Measurements from ENCODE around the gene SLAMF9. TPM values are rescaled to one million over a fixed set of nuclear protein-coding genes. Genes with fewer than 3 reads are reported as not detected.

The SLAMF9 gene
- total RNA-seq, 4 donors from 2014 or later, result not detected

- WGBS, 2 donors, result 65 to 79% methylated on average over 5 to 6 of the region's 6 CpGs
- H3K4me3 ChIP-seq (ENCODE audit: low read depth, poor library complexity, severe bottlenecking), result no peak overlapping the region
- peak in 1 of 2 donors; percentile 9 for DNase-seq (ENCODE audit: low spot score in 2 of 2)
- intact Hi-C loops (cut with DNase I; ENCODE audit: low total_unique reads), result no loop called here
- TF ChIP-seq CTCF (IDR thresholded peaks at IDR 0.05), result no peak
Observed at GRCh38 chr1:159982280-159982679, 28.2 kb upstream of the SLAMF9 start.

GRCh38 chr1:159981351-159982055 is 27.5 kb upstream of the SLAMF9 start:
- TF ChIP-seq POLR2A (IDR thresholded peaks at IDR 0.05) (no peak), CTCF (IDR thresholded peaks at IDR 0.05) (no peak)
- no peak overlapping the region for H3K4me3 ChIP-seq (ENCODE audit: low read depth, poor library complexity, severe bottlenecking)
- 93 to 95% methylated on average over 6 of the region's 6 CpGs for WGBS, 2 donors
- peak in 1 of 2 donors; percentile 76 for DNase-seq (ENCODE audit: low spot score in 2 of 2)
- intact Hi-C loops (cut with DNase I; ENCODE audit: low total_unique reads), result no loop called here

GRCh38 chr1:159980786-159981185 is 26.7 kb upstream of the SLAMF9 start:
- 94 to 98% methylated on average over 7 of the region's 7 CpGs for WGBS, 2 donors
- no peak for TF ChIP-seq CTCF (IDR thresholded peaks at IDR 0.05)
- no peak for TF ChIP-seq POLR2A (IDR thresholded peaks at IDR 0.05)
- H3K4me3 ChIP-seq (ENCODE audit: low read depth, poor library complexity, severe bottlenecking), result no peak overlapping the region
- intact Hi-C loops (cut with DNase I; ENCODE audit: low total_unique reads), result no loop called here
- no peak for DNase-seq (ENCODE audit: low spot score in 2 of 2)

GRCh38 chr1:159980076-159980475 is 26.0 kb upstream of the SLAMF9 start:
- WGBS, 2 donors, result 69 to 75% methylated on average over 6 of the region's 6 CpGs
- no peak overlapping the region for H3K4me3 ChIP-seq (ENCODE audit: low read depth, poor library complexity, severe bottlenecking)
- TF ChIP-seq POLR2A (IDR thresholded peaks at IDR 0.05) (no peak), CTCF (IDR thresholded peaks at IDR 0.05) (no peak)
- peak in 1 of 2 donors; percentile 70 for DNase-seq (ENCODE audit: low spot score in 2 of 2)
- intact Hi-C loops (cut with DNase I; ENCODE audit: low total_unique reads), result no loop called here

GRCh38 chr1:159979257-159979656 is 25.2 kb upstream of the SLAMF9 start:
- WGBS, 2 donors, result 45 to 48% methylated on average over 3 of the region's 3 CpGs
- TF ChIP-seq CTCF (IDR thresholded peaks at IDR 0.05), result no peak
- intact Hi-C loops (cut with DNase I; ENCODE audit: low total_unique reads), result no loop called here
- no peak overlapping the region for H3K4me3 ChIP-seq (ENCODE audit: low read depth, poor library complexity, severe bottlenecking)
- DNase-seq (ENCODE audit: low spot score in 2 of 2), result no peak

DNA sequence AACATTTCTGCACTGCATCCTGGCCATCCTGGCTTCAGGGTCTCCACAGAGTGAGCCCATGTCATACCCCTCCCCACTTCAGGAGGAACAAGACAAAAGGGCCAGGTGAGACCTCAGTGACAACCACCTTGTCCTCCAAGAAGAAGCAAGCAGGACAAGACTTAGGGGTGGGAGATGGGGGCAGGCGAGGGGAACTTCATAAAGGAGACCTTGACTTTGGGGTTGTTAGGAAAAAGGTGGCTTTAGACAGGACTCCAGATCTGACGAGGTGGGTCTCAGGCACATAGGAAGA is 24.0 kb upstream of the SLAMF9 start:
- TF ChIP-seq CTCF (IDR thresholded peaks at IDR 0.05) (no peak), POLR2A (IDR thresholded peaks at IDR 0.05) (no peak)
- 88 to 91% methylated on average over 2 of the region's 2 CpGs for WGBS, 2 donors
- intact Hi-C loops (cut with DNase I; ENCODE audit: low total_unique reads), result no loop called here
- DNase-seq (ENCODE audit: low spot score in 2 of 2), result peak in 1 of 2 donors; percentile 70
- no peak overlapping the region for H3K4me3 ChIP-seq (ENCODE audit: low read depth, poor library complexity, severe bottlenecking)
